Left lung (tissue), 10 donors: Measurements from ENCODE around the gene ERO1B. TPM values are rescaled to one million over a fixed set of nuclear protein-coding genes. Genes with fewer than 3 reads are reported as not detected.

Source experiments
- ATAC-seq: fragments of 200-7000 bp; cut with Tn5 transposase; one replicate; pipeline ENCODE4 v1.9.1; 2020; ENCODE audit warnings: moderate library complexity
- DNase-seq, 4 donors: peaks; one replicate each; pipeline ENCODE4 v3.0.0-alpha.2; 2013 to 2020
- H3K27ac ChIP-seq, 2 donors: fragments of 200-600 bp; sonication (generic) in 1 of 2; one replicate each; pipeline versions ENCODE4 v1.5.0 to v1.8.0; 2020 to 2021
- H3K27me3 ChIP-seq, 2 donors: fragments of 200-600 bp; sonication (generic) in 1 of 2; one replicate each; pipeline versions ENCODE4 v1.5.0 to v1.8.0; 2020 to 2021
- H3K36me3 ChIP-seq, 2 donors: fragments of 200-600 bp; sonication (generic) in 1 of 2; one replicate each; pipeline versions ENCODE4 v1.5.0 to v1.8.0; 2020 to 2021
- H3K4me1 ChIP-seq, 2 donors: fragments of 200-600 bp; one replicate each; pipeline ENCODE4 v1.8.0; 2021
- H3K4me3 ChIP-seq, 2 donors: fragments of 200-600 bp; sonication (generic) in 1 of 2; one replicate each; pipeline versions ENCODE4 v1.5.0 to v1.8.0; 2020 to 2021; ENCODE audit warnings: mild to moderate bottlenecking in 1 of 2
- H3K9me3 ChIP-seq, 2 donors: fragments of 200-600 bp; sonication (generic) in 1 of 2; one replicate each; pipeline versions ENCODE4 v1.5.0 to v1.8.0; 2020 to 2021
- intact Hi-C, 2 donors: fragments of 100-400 bp; cut with DNase I; formaldehyde crosslinking; loops; one replicate each; pipeline versions ENCODE4 v1.11.2 to v1.14.2; 2022
- polyA plus RNA-seq, 6 donors: library from polyadenylated mRNA; unstranded; fragments of 120-200 nt; gene quantifications; one replicate each; pipeline ENCODE4 v1.2.1, GENCODE V29; 2013; ENCODE audit not compliant: insufficient read length in 6 of 6
- total RNA-seq, 2 donors: library from RNA; stranded (reverse); fragmentation: NEBNext Ultra II Directional; extraction: Animal tissue kit (Norgen Biotek cat#: 25700); gene quantifications; one replicate each; pipeline ENCODE4 v1.2.1, GENCODE V29; 2021
- TF ChIP-seq, protein P1 (sequence below), 2 donors: fragments of 200-600 bp; sonication (generic) in 1 of 2; IDR thresholded peaks; one replicate each; pipeline versions ENCODE4 v1.5.0 to v1.8.0; 2021; ENCODE audit warnings: antibody characterized with exemption in 2 of 2
- donor health status: DM: no; HTN: yes; CAD: no.
- donor health status: DM: no; HTN: no; CAD: no.

Gene ERO1B
- total and polyA plus RNA-seq, 8 donors, result 5.8 to 11.1 (median 9.5) TPM

DNA sequence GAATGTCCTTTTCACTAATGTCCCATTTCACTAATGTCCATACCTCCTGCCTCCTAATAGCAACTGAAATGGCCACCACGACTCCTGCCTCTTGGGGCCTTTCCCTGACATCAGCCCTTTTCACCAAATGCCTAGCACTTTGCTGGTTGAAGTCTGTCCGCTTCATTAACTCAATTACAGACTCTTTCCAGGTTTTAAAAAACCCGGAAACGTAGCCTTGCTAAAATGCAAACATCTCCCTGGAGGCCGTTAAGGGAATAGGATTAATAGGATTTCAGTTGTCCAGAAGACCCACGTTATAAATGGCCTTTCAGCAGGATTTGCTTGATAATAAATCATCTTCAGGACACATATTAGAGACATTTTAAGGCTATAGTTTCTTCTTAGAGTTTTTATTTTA is 25.7 kb upstream of the ERO1B start:
- H3K4me1 ChIP-seq, result no peaks in the 10 kb centered on the region
- no peaks in the 10 kb centered on the region for H3K36me3 ChIP-seq
- no peak overlapping the region for H3K27ac ChIP-seq
- no peaks in the 10 kb centered on the region for H3K9me3 ChIP-seq
- ATAC-seq (no peak), DNase-seq (no peak)
- no peaks in the 10 kb centered on the region for H3K27me3 ChIP-seq
- TF ChIP-seq, protein P1, sequence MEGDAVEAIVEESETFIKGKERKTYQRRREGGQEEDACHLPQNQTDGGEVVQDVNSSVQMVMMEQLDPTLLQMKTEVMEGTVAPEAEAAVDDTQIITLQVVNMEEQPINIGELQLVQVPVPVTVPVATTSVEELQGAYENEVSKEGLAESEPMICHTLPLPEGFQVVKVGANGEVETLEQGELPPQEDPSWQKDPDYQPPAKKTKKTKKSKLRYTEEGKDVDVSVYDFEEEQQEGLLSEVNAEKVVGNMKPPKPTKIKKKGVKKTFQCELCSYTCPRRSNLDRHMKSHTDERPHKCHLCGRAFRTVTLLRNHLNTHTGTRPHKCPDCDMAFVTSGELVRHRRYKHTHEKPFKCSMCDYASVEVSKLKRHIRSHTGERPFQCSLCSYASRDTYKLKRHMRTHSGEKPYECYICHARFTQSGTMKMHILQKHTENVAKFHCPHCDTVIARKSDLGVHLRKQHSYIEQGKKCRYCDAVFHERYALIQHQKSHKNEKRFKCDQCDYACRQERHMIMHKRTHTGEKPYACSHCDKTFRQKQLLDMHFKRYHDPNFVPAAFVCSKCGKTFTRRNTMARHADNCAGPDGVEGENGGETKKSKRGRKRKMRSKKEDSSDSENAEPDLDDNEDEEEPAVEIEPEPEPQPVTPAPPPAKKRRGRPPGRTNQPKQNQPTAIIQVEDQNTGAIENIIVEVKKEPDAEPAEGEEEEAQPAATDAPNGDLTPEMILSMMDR (IDR thresholded peaks at IDR 0.05), result no peak
- intact Hi-C loops, result no loop called here
- H3K4me3 ChIP-seq, result no peak overlapping the region

DNA sequence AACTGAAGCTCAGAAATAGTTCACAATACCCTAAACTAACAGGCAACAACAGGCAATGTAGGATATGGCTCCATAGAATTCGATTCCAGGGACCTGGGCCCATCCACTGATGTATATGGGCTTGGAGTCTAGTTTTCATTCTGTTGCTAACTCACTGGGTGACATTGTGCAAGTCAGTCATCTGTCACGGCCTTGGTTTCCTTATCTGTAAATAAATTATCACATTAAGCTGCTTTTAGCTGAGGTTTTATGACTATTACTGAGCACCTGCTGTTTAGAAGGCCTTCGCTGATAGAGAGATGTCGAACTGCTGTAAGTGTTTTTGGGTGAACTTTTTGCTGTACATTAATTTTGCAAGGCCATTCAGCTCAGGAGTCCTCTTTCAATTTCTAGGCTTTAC is 22.9 kb upstream of the ERO1B start:
- Histone ChIP-seq H3K4me1 (no peaks in the 10 kb centered on the region), H3K27me3 (no peaks in the 10 kb centered on the region), H3K9me3 (no peaks in the 10 kb centered on the region), H3K27ac (no peak overlapping the region), H3K4me3 (no peak overlapping the region), H3K36me3 (no peaks in the 10 kb centered on the region)
- intact Hi-C loops, result no loop called here
- ATAC-seq (no peak), DNase-seq (no peak)
- TF ChIP-seq, protein P1 (IDR thresholded peaks at IDR 0.05), result no peak

DNA sequence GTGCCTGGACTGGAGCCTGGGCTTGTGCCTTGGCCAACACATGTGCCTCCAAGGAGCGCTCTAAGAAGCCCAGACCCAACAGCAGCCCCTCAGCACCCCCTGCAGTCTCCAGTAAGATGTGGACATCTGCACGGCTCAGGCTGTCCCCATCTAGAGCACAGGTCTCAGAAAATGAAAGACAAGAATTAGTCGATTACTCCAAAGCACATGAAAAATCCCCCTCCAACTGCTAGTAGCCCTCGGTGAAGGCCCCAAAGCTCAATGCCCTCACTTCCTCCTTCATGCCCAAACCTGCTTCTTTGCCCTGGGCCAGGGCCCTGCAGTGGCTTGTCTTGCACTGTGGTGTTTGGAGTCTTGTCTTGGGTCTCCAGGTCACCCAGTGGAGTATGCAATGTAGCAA is 21.9 kb upstream of the ERO1B start:
- Histone ChIP-seq H3K27me3 (no peaks in the 10 kb centered on the region), H3K4me3 (no peak overlapping the region), H3K4me1 (no peaks in the 10 kb centered on the region), H3K27ac (no peak overlapping the region), H3K9me3 (no peaks in the 10 kb centered on the region), H3K36me3 (no peaks in the 10 kb centered on the region)
- DNase-seq (no peak), ATAC-seq (no peak)
- intact Hi-C loops, result no loop called here
- TF ChIP-seq, protein P1 (IDR thresholded peaks at IDR 0.05), result no peak

DNA sequence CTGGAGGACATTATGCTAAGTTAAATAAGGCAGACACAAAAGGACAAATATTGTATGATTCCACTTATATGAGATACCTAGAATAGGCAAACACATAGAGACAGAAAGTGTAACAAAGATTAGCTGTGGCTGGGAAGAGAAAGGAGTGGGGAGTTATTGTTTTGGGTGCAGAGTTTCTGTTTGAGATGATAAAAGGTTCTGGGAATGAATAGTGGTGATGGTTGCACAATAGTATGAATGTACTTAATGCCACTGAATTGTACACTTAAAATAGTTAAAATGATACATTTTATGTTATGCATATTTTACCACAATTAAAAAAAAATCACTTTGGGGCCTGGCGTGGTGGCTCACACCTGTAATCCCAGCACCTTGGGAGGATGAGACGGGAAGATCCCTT is 21.2 kb upstream of the ERO1B start:
- Histone ChIP-seq H3K4me3 (no peak overlapping the region), H3K4me1 (no peaks in the 10 kb centered on the region), H3K36me3 (no peaks in the 10 kb centered on the region), H3K27ac (no peak overlapping the region), H3K9me3 (no peaks in the 10 kb centered on the region), H3K27me3 (no peaks in the 10 kb centered on the region)
- DNase-seq (no peak), ATAC-seq (no peak)
- intact Hi-C loops, result no loop called here
- TF ChIP-seq, protein P1 (IDR thresholded peaks at IDR 0.05), result no peak

DNA sequence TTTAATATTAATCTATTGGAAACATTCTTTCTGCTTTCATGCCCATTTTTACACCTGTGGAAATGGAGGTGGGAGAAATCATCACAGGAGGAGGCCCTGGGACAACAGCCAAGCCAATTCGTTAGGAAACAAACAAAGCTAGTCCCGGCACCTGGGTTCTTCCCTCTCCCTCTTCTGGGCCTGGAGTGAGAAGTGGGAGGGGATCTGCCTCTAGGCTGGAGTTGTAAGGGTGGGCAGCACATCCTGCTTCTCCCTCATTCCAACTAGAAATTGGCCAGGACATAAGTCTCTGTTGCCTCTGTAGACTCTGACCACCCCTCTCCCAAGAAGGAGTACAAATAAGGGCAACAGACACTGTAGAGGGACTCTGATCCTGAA is 20.2 kb upstream of the ERO1B start:
- H3K36me3 ChIP-seq, result no peaks in the 10 kb centered on the region
- no peak overlapping the region for H3K27ac ChIP-seq
- ATAC-seq (no peak), DNase-seq (no peak)
- no peaks in the 10 kb centered on the region for H3K27me3 ChIP-seq
- intact Hi-C loops, result no loop called here
- no peaks in the 10 kb centered on the region for H3K9me3 ChIP-seq
- TF ChIP-seq, protein P1 (IDR thresholded peaks at IDR 0.05), result no peak
- H3K4me1 ChIP-seq, result no peaks in the 10 kb centered on the region
- H3K4me3 ChIP-seq, result no peak overlapping the region
